GM06990 (cell line): Measurements from ENCODE around the gene PSMA7.

Experiments used
- DNase-seq: peaks from one replicate; pipeline ENCODE4 v3.0.0-alpha.2; 2011; ENCODE audit not compliant: insufficient read length; ENCODE audit errors: extremely low read depth
- H3K27me3 ChIP-seq: replicated peaks from 2 replicates; pipeline ENCODE4 v1.6.0; 2011; ENCODE audit warnings: low read length; ENCODE audit not compliant: control insufficient read depth, insufficient read depth
- H3K36me3 ChIP-seq: 2 replicates; pipeline ENCODE4 v1.5.1; 2011; ENCODE audit warnings: low read length; ENCODE audit not compliant: control insufficient read depth, insufficient read depth
- H3K4me3 ChIP-seq: replicated peaks from 2 replicates; pipeline ENCODE4 v1.5.1; 2011; ENCODE audit warnings: low read depth, mild to moderate bottlenecking, control low read depth, low read length
- CTCF ChIP-seq: IDR thresholded peaks from 2 replicates; pipeline ENCODE4 v1.5.1; 2011; ENCODE audit warnings: low read length, control low read depth, mild to moderate bottlenecking, inconsistent platforms; ENCODE audit not compliant: insufficient read depth, poor library complexity, severe bottlenecking

The PSMA7 gene

GRCh38 chr20:62143081-62143956 lies at the start of gene PSMA7, which contains the start of gene SS18L1:
Gene PSMA7 (minus strand): TSS chr20:62143394. CDS start chr20:62143303, 91 bp downstream.
Gene SS18L1 (plus strand): TSS chr20:62143769. CDS start chr20:62143821, 52 bp downstream.
- peak within 1 kb of the TSS; percentile 85 for H3K4me3 ChIP-seq
- DNase-seq = peak; percentile 93

GRCh38 chr20:62192635-62193034 lies 49.4 kb upstream of the PSMA7 start:
- H3K27me3 ChIP-seq = no peaks in the 10 kb centered on the region
- H3K36me3 ChIP-seq = peaks cover 10% of the 10 kb centered on the region
- TF ChIP-seq CTCF = no peak
- H3K4me3 ChIP-seq = no peak overlapping the region
- DNase-seq = no peak

More at GRCh38 chr20:62143081-62143956, at the start of gene PSMA7, which contains the start of gene SS18L1:
- no peaks in the 10 kb centered on the region for H3K27me3 ChIP-seq
- no peak for TF ChIP-seq CTCF
- H3K36me3 ChIP-seq = peaks cover 16% of the 10 kb centered on the region

DNA sequence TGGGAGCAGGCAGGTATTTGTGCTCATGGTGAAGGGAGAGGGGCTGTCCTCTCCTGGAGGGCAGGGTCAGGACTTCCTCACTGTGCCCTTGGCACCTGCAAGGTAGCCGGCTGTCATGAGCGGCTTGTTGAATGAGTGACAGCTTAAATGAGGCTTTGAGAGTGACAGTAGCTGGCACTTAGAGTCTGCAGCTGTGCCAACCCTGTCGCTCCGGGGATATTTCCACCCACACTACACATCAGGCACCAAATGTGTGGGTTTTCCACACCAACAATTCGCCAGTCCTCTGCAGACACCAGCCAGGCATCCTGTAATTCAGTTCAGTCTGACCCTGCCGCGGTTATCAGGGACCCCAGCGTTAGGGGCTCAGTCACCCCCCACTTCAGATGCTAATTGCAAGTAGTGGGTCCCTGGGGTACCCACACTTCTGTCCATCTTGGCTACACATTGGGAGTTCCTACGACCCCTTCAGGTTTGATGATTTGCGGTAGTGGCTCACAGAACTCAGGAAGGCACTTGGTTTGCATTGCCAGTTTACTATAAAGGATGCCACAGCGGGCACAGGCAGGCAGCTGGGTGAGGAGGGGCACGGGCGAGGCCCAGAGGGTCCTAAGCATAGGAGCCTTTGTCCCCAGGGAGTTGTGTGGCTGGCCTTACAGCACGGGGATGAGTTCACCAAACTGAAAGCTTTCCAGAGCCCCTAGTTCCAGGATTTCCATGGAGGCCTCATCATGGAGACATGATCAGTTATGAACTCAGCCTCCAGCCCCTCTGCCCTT lies 48.8 kb upstream of the PSMA7 start:
- H3K4me3 ChIP-seq = no peak overlapping the region
- peaks cover 9% of the 10 kb centered on the region for H3K36me3 ChIP-seq
- H3K27me3 ChIP-seq = no peaks in the 10 kb centered on the region
- TF ChIP-seq CTCF = no peak
- no peak for DNase-seq

- no peak for TF ChIP-seq CTCF
- no peak overlapping the region for H3K4me3 ChIP-seq
- peaks cover 8% of the 10 kb centered on the region for H3K36me3 ChIP-seq
- no peaks in the 10 kb centered on the region for H3K27me3 ChIP-seq
- no peak for DNase-seq
Measured at GRCh38 chr20:62190639-62191411, 47.6 kb upstream of the PSMA7 start.
